Liver (tissue), 9 donors: Measurements from ENCODE around the gene PPP1R26. TPM values are rescaled to one million over a fixed set of nuclear protein-coding genes. Genes with fewer than 3 reads are reported as not detected.

ENCODE experiments used
- DNase-seq: peaks from one replicate; pipeline ENCODE4 v3.0.0-alpha.2; 2017; ENCODE audit warnings: low spot score
- H3K27ac ChIP-seq, 2 donors: one replicate each; pipeline ENCODE4 v1.7.0; 2013; ENCODE audit warnings: inconsistent platforms in 2 of 2, low read length in 2 of 2, control low read depth in 1 of 2, low read depth in 1 of 2, mild to moderate bottlenecking in 1 of 2
- H3K27me3 ChIP-seq, 4 donors: one replicate each; pipeline versions ENCODE4 v1.6.1 to v1.7.0; 2013; ENCODE audit warnings: low read length in 3 of 4, inconsistent platforms in 1 of 4, mild to moderate bottlenecking in 1 of 4, moderate library complexity in 1 of 4; ENCODE audit not compliant: control insufficient read depth in 4 of 4, insufficient read depth in 4 of 4
- H3K36me3 ChIP-seq, 4 donors: one replicate each; pipeline versions ENCODE4 v1.6.1 to v1.7.0; 2013; ENCODE audit warnings: low read length in 3 of 4, mild to moderate bottlenecking in 3 of 4, low read depth in 1 of 4, moderate library complexity in 1 of 4; ENCODE audit not compliant: control insufficient read depth in 4 of 4, insufficient read depth in 3 of 4
- H3K4me1 ChIP-seq, 4 donors: one replicate each; pipeline versions ENCODE4 v1.6.1 to v1.7.0; 2013; ENCODE audit warnings: low read length in 3 of 4, mild to moderate bottlenecking in 3 of 4, moderate library complexity in 1 of 4; ENCODE audit not compliant: control insufficient read depth in 4 of 4, insufficient read depth in 4 of 4
- H3K4me3 ChIP-seq, 3 donors: one replicate each; pipeline versions ENCODE4 v1.6.1 to v1.7.0; 2013; ENCODE audit warnings: low read length in 3 of 3, control low read depth in 1 of 3, low read depth in 1 of 3, mild to moderate bottlenecking in 1 of 3
- H3K9ac ChIP-seq, 2 donors: one replicate each; pipeline ENCODE4 v1.7.0; 2013; ENCODE audit warnings: low read length in 2 of 2, mild to moderate bottlenecking in 2 of 2, moderate library complexity in 2 of 2, control low read depth in 1 of 2, low read depth in 1 of 2
- H3K9me3 ChIP-seq, 4 donors: one replicate each; pipeline versions ENCODE4 v1.6.1 to v1.7.0; 2013; ENCODE audit warnings: low read length in 3 of 4; ENCODE audit not compliant: control insufficient read depth in 4 of 4
- ATF3 ChIP-seq: IDR thresholded peaks from 2 replicates; pipeline ENCODE4 v1.6.1; 2016; ENCODE audit warnings: antibody characterized with exemption
- CTCF ChIP-seq: fragments of 150-350 bp; IDR thresholded peaks from 2 replicates; pipeline ENCODE4 v1.5.1; 2017; ENCODE audit warnings: improper control_type of control experiment, low read depth, low read length; ENCODE audit not compliant: missing input control
- EGR1 ChIP-seq, 2 donors: IDR thresholded peaks; 2 replicates each; pipeline ENCODE4 v1.6.1; 2016 to 2018; ENCODE audit warnings: antibody characterized with exemption in 2 of 2, low read depth in 2 of 2
- FOXA1 ChIP-seq: IDR thresholded peaks from 2 replicates; pipeline ENCODE4 v1.6.1; 2016; ENCODE audit warnings: antibody characterized with exemption
- FOXA2 ChIP-seq: IDR thresholded peaks from 2 replicates; pipeline ENCODE4 v1.6.1; 2016; ENCODE audit warnings: antibody characterized with exemption
- GABPA ChIP-seq, 2 donors: IDR thresholded peaks in 1 of 2; conservative IDR thresholded peaks in 1 of 2; 2 replicates each; pipeline ENCODE4 v1.6.1; 2016; ENCODE audit warnings: antibody characterized with exemption in 2 of 2, mild to moderate bottlenecking in 1 of 2, moderate library complexity in 1 of 2
- HNF4A ChIP-seq, 2 donors: conservative IDR thresholded peaks; 2 replicates each; pipeline ENCODE4 v1.6.1; 2016; ENCODE audit warnings: antibody characterized with exemption in 2 of 2, mild to moderate bottlenecking in 2 of 2
- HNF4G ChIP-seq: IDR thresholded peaks from 2 replicates; pipeline ENCODE4 v1.6.1; 2016; ENCODE audit warnings: antibody characterized with exemption
- JUND ChIP-seq, 2 donors: IDR thresholded peaks; 2 replicates each; pipeline ENCODE4 v1.6.1; 2016; ENCODE audit warnings: antibody characterized with exemption in 2 of 2
- MAX ChIP-seq: IDR thresholded peaks from 2 replicates; pipeline ENCODE4 v1.6.1; 2016; ENCODE audit warnings: antibody characterized with exemption
- NR2F2 ChIP-seq: IDR thresholded peaks from 2 replicates; pipeline ENCODE4 v1.6.1; 2016; ENCODE audit warnings: antibody characterized with exemption
- RAD21 ChIP-seq, 2 donors: IDR thresholded peaks; 2 replicates each; pipeline ENCODE4 v1.6.1; 2016; ENCODE audit warnings: antibody characterized with exemption in 2 of 2, mild to moderate bottlenecking in 2 of 2
- REST ChIP-seq: IDR thresholded peaks from 2 replicates; pipeline ENCODE4 v1.6.1; 2016; ENCODE audit warnings: antibody characterized with exemption, mild to moderate bottlenecking
- RXRA ChIP-seq, 2 donors: IDR thresholded peaks; 2 replicates each; pipeline ENCODE4 v1.6.1; 2017 to 2018; ENCODE audit warnings: antibody characterized with exemption in 2 of 2, mild to moderate bottlenecking in 1 of 2
- SP1 ChIP-seq: IDR thresholded peaks from 2 replicates; pipeline ENCODE4 v1.6.1; 2018; ENCODE audit warnings: antibody characterized with exemption, mild to moderate bottlenecking
- TAF1 ChIP-seq: conservative IDR thresholded peaks from 2 replicates; pipeline ENCODE4 v1.6.1; 2016; ENCODE audit warnings: antibody characterized with exemption, mild to moderate bottlenecking
- YY1 ChIP-seq: IDR thresholded peaks from 2 replicates; pipeline ENCODE4 v1.6.1; 2016; ENCODE audit warnings: antibody characterized with exemption, mild to moderate bottlenecking
- ZBTB33 ChIP-seq: IDR thresholded peaks from 2 replicates; pipeline ENCODE4 v1.6.1; 2016; ENCODE audit warnings: antibody characterized with exemption
- WGBS: extraction: QIAGEN DNeasy Blood & Tissue Kit; methylation state at CpG from one replicate; pipeline ENCODE4 v1.1.7; 2013; 5-methylcytosine and 5-hydroxymethylcytosine counted together
- polyA plus RNA-seq, 2 donors: library from polyadenylated mRNA; stranded (reverse) in 1 of 2; unstranded in 1 of 2; fragments of 200-250 nt in 1 of 2; fragments of >200 nt in 1 of 2; fragmentation: Nextera tagmentation in 1 of 2; extraction: Ambion mirVana in 1 of 2; gene quantifications; one replicate each; pipeline versions ENCODE4 v1.2.1 to v1.2.3, GENCODE V29; 2013 to 2015
- total RNA-seq, 2 donors: library from RNA; depleted of rRNA; stranded (reverse); fragments of >200 nt; gene quantifications; one replicate each; pipeline ENCODE4 v1.2.3, GENCODE V29; 2014
- donor health status: healthy.
- donor health status: healthy.
- donor health status: healthy.
- donor health status: healthy.
- donor health status: healthy.

The PPP1R26 gene
- total and polyA plus RNA-seq, 4 donors = 1.5 to 9.5 (median 4.2) TPM

- H3K27ac ChIP-seq = no peak overlapping the region
- no peak for TF ChIP-seq REST
- TF ChIP-seq ATF3 = no peak
- no peak for TF ChIP-seq CTCF
- no peak for TF ChIP-seq YY1
- TF ChIP-seq SP1 = no peak
- no peak for TF ChIP-seq EGR1 (IDR thresholded peaks at IDR 0.05; ENCODE audit: low read depth in 2 of 2)
- TF ChIP-seq MAX = no peak
- no peak for TF ChIP-seq HNF4G
- no peak for TF ChIP-seq JUND (IDR thresholded peaks at IDR 0.05)
- TF ChIP-seq HNF4A (conservative IDR thresholded peaks at IDR 0.05) = no peak
- TF ChIP-seq RAD21 (IDR thresholded peaks at IDR 0.05) = no peak
- no peak for TF ChIP-seq TAF1
- no peak for TF ChIP-seq FOXA2
- no peak for TF ChIP-seq ZBTB33
- no peak for TF ChIP-seq FOXA1
- TF ChIP-seq GABPA (IDR thresholded peaks at IDR 0.05 in 1 of 2, conservative IDR thresholded peaks at IDR 0.05 in 1 of 2) = no peak
- TF ChIP-seq NR2F2 = no peak
- TF ChIP-seq RXRA (IDR thresholded peaks at IDR 0.05) = no peak
- DNase-seq = no peak
- H3K36me3 ChIP-seq = peaks cover 2 to 32% (median 10%) of the 10 kb centered on the region in 4 donors
- WGBS = 93% methylated on average over 25 of the region's 25 CpGs
- H3K9me3 ChIP-seq = no peaks in the 10 kb centered on the region
- H3K9ac ChIP-seq = no peak overlapping the region
- no peak overlapping the region for H3K4me3 ChIP-seq
- peaks cover 7 to 41% (median 26%) of the 10 kb centered on the region in 4 donors for H3K4me1 ChIP-seq
- no peaks in the 10 kb centered on the region for H3K27me3 ChIP-seq
These were observed 5.8 kb downstream of the PPP1R26 start for GRCh38 chr9:135485385-135485784.

- H3K4me3 ChIP-seq = no peak overlapping the region
- no peak overlapping the region for H3K27ac ChIP-seq
- H3K27me3 ChIP-seq = no peaks in the 10 kb centered on the region
- WGBS = 94% methylated on average over 21 of the region's 21 CpGs
- TF ChIP-seq RXRA (IDR thresholded peaks at IDR 0.05) (no peak), NR2F2 (no peak), JUND (IDR thresholded peaks at IDR 0.05) (no peak), YY1 (no peak), FOXA1 (no peak)
- H3K9ac ChIP-seq = no peak overlapping the region
- H3K4me1 ChIP-seq = peaks cover 4 to 39% (median 24%) of the 10 kb centered on the region in 4 donors
- no peaks in the 10 kb centered on the region for H3K9me3 ChIP-seq
- DNase-seq = no peak
- peaks cover 2 to 32% (median 10%) of the 10 kb centered on the region in 4 donors for H3K36me3 ChIP-seq
These were observed 6.2 kb downstream of the PPP1R26 start for GRCh38 chr9:135485832-135486231.
